Effector memory CD4-positive, alpha-beta T cell (primary cell): ENCODE data around the gene ADGRB2.
"Not testable (repeated sequence)": the region's sequence is repeated elsewhere in the genome, so short reads cannot be mapped to it uniquely, and the experiment has no call there.

ENCODE experiments used
- DNase-seq, 3 donors: peaks; one replicate each; pipeline ENCODE4 v3.0.0-alpha.2; 2020
- H3K27ac ChIP-seq: 2 replicates; pipeline ENCODE4 v1.7.0; 2013; ENCODE audit warnings: mild to moderate bottlenecking, low read length, moderate library complexity; ENCODE audit not compliant: insufficient read depth, poor library complexity, severe bottlenecking
- H3K27me3 ChIP-seq: replicated peaks from 2 replicates; pipeline ENCODE4 v1.7.0; 2013; ENCODE audit warnings: mild to moderate bottlenecking, low read length; ENCODE audit not compliant: insufficient read depth, control insufficient read depth, poor library complexity, severe bottlenecking
- H3K36me3 ChIP-seq: 2 replicates; pipeline ENCODE4 v1.7.0; 2013; ENCODE audit warnings: mild to moderate bottlenecking, low read length, moderate library complexity; ENCODE audit not compliant: control insufficient read depth, insufficient read depth
- H3K4me1 ChIP-seq: 2 replicates; pipeline ENCODE4 v1.7.0; 2013; ENCODE audit warnings: low read length, mild to moderate bottlenecking; ENCODE audit not compliant: control insufficient read depth, insufficient read depth, poor library complexity, severe bottlenecking
- H3K4me3 ChIP-seq: 2 replicates; pipeline ENCODE4 v1.7.0; 2013; ENCODE audit warnings: low read length, low read depth, mild to moderate bottlenecking; ENCODE audit not compliant: insufficient read depth, poor library complexity, severe bottlenecking
- H3K9me3 ChIP-seq: 2 replicates; pipeline ENCODE4 v1.7.0; 2013; ENCODE audit warnings: mild to moderate bottlenecking, low read length, moderate library complexity; ENCODE audit not compliant: control insufficient read depth

ADGRB2 gene

GRCh38 chr1:31712630-31713029 is 51.5 kb downstream of the ADGRB2 start:
- no peak for DNase-seq
- no peaks in the 10 kb centered on the region for H3K36me3 ChIP-seq
- H3K27me3 ChIP-seq: peaks cover 20% of the 10 kb centered on the region
- H3K9me3 ChIP-seq: no peaks in the 10 kb centered on the region
- no peak overlapping the region for H3K4me3 ChIP-seq
- peaks cover 18% of the 10 kb centered on the region for H3K4me1 ChIP-seq
- H3K27ac ChIP-seq: no peak overlapping the region

GRCh38 chr1:31712068-31712467 is 52.1 kb downstream of the ADGRB2 start:
- no peak overlapping the region for H3K27ac ChIP-seq
- no peaks in the 10 kb centered on the region for H3K9me3 ChIP-seq
- peaks cover 20% of the 10 kb centered on the region for H3K27me3 ChIP-seq
- DNase-seq: no peak
- peaks cover 18% of the 10 kb centered on the region for H3K4me1 ChIP-seq
- H3K36me3 ChIP-seq: no peaks in the 10 kb centered on the region
- no peak overlapping the region for H3K4me3 ChIP-seq

- H3K36me3 ChIP-seq: no peaks in the 10 kb centered on the region
- no peak overlapping the region for H3K27ac ChIP-seq
- DNase-seq: no peak
- peaks cover 2% of the 10 kb centered on the region for H3K27me3 ChIP-seq
- no peaks in the 10 kb centered on the region for H3K9me3 ChIP-seq
- no peak overlapping the region for H3K4me3 ChIP-seq
- H3K4me1 ChIP-seq: peaks cover 13% of the 10 kb centered on the region
These were observed 55.8 kb downstream of the ADGRB2 start for GRCh38 chr1:31708324-31708723.

GRCh38 chr1:31707711-31708110 is 56.4 kb downstream of the ADGRB2 start:
- no peak for DNase-seq
- H3K4me1 ChIP-seq: peaks cover 13% of the 10 kb centered on the region
- H3K4me3 ChIP-seq: no peak overlapping the region
- no peaks in the 10 kb centered on the region for H3K36me3 ChIP-seq
- H3K27ac ChIP-seq: no peak overlapping the region
- peaks cover 2% of the 10 kb centered on the region for H3K27me3 ChIP-seq
- no peaks in the 10 kb centered on the region for H3K9me3 ChIP-seq

- not testable (repeated sequence) for DNase-seq, H3K27ac ChIP-seq, H3K27me3 ChIP-seq, H3K9me3 ChIP-seq, H3K4me3 ChIP-seq, H3K36me3 ChIP-seq
- peaks cover 13% of the 10 kb centered on the region for H3K4me1 ChIP-seq
These were observed 57.0 kb downstream of the ADGRB2 start for GRCh38 chr1:31707059-31707600.

GRCh38 chr1:31706384-31707058 is 57.6 kb downstream of the ADGRB2 start:
- Histone ChIP-seq H3K4me1 (peaks cover 13% of the 10 kb centered on the region), H3K9me3 (no peaks in the 10 kb centered on the region), H3K27me3 (peaks cover 2% of the 10 kb centered on the region), H3K27ac (no peak overlapping the region), H3K36me3 (no peaks in the 10 kb centered on the region), H3K4me3 (no peak overlapping the region)
- no peak for DNase-seq

- no peak overlapping the region for H3K4me3 ChIP-seq
- peaks cover 13% of the 10 kb centered on the region for H3K4me1 ChIP-seq
- peak; percentile 42 to 52 (median 43) for DNase-seq
- H3K36me3 ChIP-seq: no peaks in the 10 kb centered on the region
- peaks cover 2% of the 10 kb centered on the region for H3K27me3 ChIP-seq
- H3K9me3 ChIP-seq: no peaks in the 10 kb centered on the region
- H3K27ac ChIP-seq: no peak overlapping the region
These were observed 58.9 kb downstream of the ADGRB2 start for GRCh38 chr1:31705080-31705866.

- Histone ChIP-seq H3K4me1 (peaks cover 18% of the 10 kb centered on the region), H3K9me3 (no peaks in the 10 kb centered on the region), H3K27ac (no peak overlapping the region), H3K27me3 (peaks cover 2% of the 10 kb centered on the region), H3K4me3 (no peak overlapping the region), H3K36me3 (no peaks in the 10 kb centered on the region)
- no peak for DNase-seq
These were observed 59.7 kb downstream of the ADGRB2 start for GRCh38 chr1:31704271-31705079.

- no peak for DNase-seq
- H3K9me3 ChIP-seq: no peaks in the 10 kb centered on the region
- no peak within 1 kb of the TSS for H3K4me3 ChIP-seq
- peaks cover 2% of the 10 kb centered on the region for H3K27me3 ChIP-seq
- H3K4me1 ChIP-seq: peaks cover 24% of the 10 kb centered on the region
- H3K27ac ChIP-seq: no peak within 1 kb of the TSS
- no peaks in the 10 kb centered on the region for H3K36me3 ChIP-seq
These were observed 60.5 kb downstream of the ADGRB2 start, which contains the start of gene COL16A1 for GRCh38 chr1:31703431-31704270. Gene COL16A1 (minus strand): TSS chr1:31704017. CDS start chr1:31702193, 1,824 bp downstream.
